ENCODE measurements around the gene ADAMTS2. TPM values are rescaled to one million over a fixed set of nuclear protein-coding genes. Genes with fewer than 3 reads are reported as not detected.

Gene ADAMTS2
- total and polyA plus RNA-seq, 2 of the 8 experiments (the other 6 are each of a cell fraction or from before 2014, with no cell fraction given) = 6.6 to 7.3 TPM

- TF ChIP-seq RNF2 (IDR thresholded peaks at IDR 0.05; ENCODE audit: borderline replicate concordance, low read depth, low read length, missing control alignments, poor library complexity, severe bottlenecking) = no peak
- TF ChIP-seq CHD1 (IDR thresholded peaks at IDR 0.05; ENCODE audit: low read depth, low read length) = no peak
- TF ChIP-seq CEBPB (IDR thresholded peaks at IDR 0.05; ENCODE audit: low read depth, low read length) = no peak
- no peak for TF ChIP-seq TAF1 (IDR thresholded peaks at IDR 0.05; ENCODE audit: low read depth, low read length)
- TF ChIP-seq ATF3 (IDR thresholded peaks at IDR 0.05; ENCODE audit: insufficient read depth, low read depth, low read length) = no peak
- TF ChIP-seq SP4 (IDR thresholded peaks at IDR 0.05; ENCODE audit: low read length) = no peak
These were observed 226.4 kb downstream of the ADAMTS2 start (continued) for GRCh38 chr5:179118756-179119414.
